ENCODE measurements around the gene PTPN23.

DNA sequence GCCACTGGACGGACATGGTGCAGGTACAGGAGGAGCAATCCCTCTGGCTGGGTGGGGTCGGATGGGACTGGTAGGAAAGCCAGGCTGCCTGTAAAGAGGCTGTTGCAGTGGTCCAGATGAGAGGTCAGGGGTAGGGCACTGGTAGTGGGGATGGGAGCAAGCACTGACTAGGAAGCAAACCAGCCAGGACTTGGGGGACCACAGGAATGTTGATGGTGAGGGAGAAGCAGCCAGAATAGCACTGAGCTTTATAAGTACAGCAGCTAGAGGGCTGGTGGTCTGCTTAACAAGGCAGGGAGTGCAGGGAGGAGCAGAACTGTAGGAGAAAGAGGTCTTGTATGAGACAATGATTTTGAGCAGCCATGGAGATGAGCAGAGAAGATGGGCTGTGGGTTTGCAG is 38.7 kb upstream of the PTPN23 start:
- TF ChIP-seq CREB1 (CRISPR knock-in tag; IDR thresholded peaks at IDR 0.05; ENCODE audit: low read depth) (no peak), POLR2AphosphoS5 (IDR thresholded peaks at IDR 0.05; ENCODE audit: low read depth) (no peak), EZH2 (IDR thresholded peaks at IDR 0.05; ENCODE audit: low read depth, unreplicated experiment) (no peak), ETS1 (IDR thresholded peaks at IDR 0.05) (no peak), NANOG (IDR thresholded peaks at IDR 0.05; ENCODE audit: borderline replicate concordance) (no peak), EZH2phosphoT487 (IDR thresholded peaks at IDR 0.05; ENCODE audit: unreplicated experiment) (no peak), STAT1 (IDR thresholded peaks at IDR 0.05; ENCODE audit: unreplicated experiment) (no peak), ZNF331 (CRISPR knock-in tag; IDR thresholded peaks at IDR 0.05; ENCODE audit: low read depth) (no peak), JUNB (IDR thresholded peaks at IDR 0.05; ENCODE audit: unreplicated experiment) (no peak), ZNF114 (CRISPR knock-in tag; IDR thresholded peaks at IDR 0.05) (no peak)
- TF ChIP-seq, protein P1, sequence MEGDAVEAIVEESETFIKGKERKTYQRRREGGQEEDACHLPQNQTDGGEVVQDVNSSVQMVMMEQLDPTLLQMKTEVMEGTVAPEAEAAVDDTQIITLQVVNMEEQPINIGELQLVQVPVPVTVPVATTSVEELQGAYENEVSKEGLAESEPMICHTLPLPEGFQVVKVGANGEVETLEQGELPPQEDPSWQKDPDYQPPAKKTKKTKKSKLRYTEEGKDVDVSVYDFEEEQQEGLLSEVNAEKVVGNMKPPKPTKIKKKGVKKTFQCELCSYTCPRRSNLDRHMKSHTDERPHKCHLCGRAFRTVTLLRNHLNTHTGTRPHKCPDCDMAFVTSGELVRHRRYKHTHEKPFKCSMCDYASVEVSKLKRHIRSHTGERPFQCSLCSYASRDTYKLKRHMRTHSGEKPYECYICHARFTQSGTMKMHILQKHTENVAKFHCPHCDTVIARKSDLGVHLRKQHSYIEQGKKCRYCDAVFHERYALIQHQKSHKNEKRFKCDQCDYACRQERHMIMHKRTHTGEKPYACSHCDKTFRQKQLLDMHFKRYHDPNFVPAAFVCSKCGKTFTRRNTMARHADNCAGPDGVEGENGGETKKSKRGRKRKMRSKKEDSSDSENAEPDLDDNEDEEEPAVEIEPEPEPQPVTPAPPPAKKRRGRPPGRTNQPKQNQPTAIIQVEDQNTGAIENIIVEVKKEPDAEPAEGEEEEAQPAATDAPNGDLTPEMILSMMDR (conservative IDR thresholded peaks at IDR 0.05; ENCODE audit: low read depth in 2 of 2), result no peak
- TF ChIP-seq, protein P2, sequence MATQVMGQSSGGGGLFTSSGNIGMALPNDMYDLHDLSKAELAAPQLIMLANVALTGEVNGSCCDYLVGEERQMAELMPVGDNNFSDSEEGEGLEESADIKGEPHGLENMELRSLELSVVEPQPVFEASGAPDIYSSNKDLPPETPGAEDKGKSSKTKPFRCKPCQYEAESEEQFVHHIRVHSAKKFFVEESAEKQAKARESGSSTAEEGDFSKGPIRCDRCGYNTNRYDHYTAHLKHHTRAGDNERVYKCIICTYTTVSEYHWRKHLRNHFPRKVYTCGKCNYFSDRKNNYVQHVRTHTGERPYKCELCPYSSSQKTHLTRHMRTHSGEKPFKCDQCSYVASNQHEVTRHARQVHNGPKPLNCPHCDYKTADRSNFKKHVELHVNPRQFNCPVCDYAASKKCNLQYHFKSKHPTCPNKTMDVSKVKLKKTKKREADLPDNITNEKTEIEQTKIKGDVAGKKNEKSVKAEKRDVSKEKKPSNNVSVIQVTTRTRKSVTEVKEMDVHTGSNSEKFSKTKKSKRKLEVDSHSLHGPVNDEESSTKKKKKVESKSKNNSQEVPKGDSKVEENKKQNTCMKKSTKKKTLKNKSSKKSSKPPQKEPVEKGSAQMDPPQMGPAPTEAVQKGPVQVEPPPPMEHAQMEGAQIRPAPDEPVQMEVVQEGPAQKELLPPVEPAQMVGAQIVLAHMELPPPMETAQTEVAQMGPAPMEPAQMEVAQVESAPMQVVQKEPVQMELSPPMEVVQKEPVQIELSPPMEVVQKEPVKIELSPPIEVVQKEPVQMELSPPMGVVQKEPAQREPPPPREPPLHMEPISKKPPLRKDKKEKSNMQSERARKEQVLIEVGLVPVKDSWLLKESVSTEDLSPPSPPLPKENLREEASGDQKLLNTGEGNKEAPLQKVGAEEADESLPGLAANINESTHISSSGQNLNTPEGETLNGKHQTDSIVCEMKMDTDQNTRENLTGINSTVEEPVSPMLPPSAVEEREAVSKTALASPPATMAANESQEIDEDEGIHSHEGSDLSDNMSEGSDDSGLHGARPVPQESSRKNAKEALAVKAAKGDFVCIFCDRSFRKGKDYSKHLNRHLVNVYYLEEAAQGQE (IDR thresholded peaks at IDR 0.05; ENCODE audit: unreplicated experiment), result no peak
- TF ChIP-seq, protein P3, sequence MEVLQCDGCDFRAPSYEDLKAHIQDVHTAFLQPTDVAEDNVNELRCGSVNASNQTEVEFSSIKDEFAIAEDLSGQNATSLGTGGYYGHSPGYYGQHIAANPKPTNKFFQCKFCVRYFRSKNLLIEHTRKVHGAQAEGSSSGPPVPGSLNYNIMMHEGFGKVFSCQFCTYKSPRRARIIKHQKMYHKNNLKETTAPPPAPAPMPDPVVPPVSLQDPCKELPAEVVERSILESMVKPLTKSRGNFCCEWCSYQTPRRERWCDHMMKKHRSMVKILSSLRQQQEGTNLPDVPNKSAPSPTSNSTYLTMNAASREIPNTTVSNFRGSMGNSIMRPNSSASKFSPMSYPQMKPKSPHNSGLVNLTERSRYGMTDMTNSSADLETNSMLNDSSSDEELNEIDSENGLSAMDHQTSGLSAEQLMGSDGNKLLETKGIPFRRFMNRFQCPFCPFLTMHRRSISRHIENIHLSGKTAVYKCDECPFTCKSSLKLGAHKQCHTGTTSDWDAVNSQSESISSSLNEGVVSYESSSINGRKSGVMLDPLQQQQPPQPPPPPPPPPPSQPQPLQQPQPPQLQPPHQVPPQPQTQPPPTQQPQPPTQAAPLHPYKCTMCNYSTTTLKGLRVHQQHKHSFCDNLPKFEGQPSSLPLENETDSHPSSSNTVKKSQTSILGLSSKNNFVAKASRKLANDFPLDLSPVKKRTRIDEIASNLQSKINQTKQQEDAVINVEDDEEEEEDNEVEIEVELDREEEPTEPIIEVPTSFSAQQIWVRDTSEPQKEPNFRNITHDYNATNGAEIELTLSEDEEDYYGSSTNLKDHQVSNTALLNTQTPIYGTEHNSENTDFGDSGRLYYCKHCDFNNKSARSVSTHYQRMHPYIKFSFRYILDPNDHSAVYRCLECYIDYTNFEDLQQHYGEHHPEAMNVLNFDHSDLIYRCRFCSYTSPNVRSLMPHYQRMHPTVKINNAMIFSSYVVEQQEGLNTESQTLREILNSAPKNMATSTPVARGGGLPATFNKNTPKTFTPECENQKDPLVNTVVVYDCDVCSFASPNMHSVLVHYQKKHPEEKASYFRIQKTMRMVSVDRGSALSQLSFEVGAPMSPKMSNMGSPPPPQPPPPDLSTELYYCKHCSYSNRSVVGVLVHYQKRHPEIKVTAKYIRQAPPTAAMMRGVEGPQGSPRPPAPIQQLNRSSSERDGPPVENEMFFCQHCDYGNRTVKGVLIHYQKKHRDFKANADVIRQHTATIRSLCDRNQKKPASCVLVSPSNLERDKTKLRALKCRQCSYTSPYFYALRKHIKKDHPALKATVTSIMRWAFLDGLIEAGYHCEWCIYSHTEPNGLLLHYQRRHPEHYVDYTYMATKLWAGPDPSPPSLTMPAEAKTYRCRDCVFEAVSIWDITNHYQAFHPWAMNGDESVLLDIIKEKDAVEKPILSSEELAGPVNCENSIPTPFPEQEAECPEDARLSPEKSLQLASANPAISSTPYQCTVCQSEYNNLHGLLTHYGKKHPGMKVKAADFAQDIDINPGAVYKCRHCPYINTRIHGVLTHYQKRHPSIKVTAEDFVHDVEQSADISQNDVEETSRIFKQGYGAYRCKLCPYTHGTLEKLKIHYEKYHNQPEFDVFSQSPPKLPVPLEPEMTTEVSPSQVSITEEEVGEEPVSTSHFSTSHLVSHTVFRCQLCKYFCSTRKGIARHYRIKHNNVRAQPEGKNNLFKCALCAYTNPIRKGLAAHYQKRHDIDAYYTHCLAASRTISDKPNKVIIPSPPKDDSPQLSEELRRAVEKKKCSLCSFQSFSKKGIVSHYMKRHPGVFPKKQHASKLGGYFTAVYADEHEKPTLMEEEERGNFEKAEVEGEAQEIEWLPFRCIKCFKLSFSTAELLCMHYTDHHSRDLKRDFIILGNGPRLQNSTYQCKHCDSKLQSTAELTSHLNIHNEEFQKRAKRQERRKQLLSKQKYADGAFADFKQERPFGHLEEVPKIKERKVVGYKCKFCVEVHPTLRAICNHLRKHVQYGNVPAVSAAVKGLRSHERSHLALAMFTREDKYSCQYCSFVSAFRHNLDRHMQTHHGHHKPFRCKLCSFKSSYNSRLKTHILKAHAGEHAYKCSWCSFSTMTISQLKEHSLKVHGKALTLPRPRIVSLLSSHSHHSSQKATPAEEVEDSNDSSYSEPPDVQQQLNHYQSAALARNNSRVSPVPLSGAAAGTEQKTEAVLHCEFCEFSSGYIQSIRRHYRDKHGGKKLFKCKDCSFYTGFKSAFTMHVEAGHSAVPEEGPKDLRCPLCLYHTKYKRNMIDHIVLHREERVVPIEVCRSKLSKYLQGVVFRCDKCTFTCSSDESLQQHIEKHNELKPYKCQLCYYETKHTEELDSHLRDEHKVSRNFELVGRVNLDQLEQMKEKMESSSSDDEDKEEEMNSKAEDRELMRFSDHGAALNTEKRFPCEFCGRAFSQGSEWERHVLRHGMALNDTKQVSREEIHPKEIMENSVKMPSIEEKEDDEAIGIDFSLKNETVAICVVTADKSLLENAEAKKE (CRISPR knock-in tag; IDR thresholded peaks at IDR 0.05), result no peak

All from GM23338 (cell line).